ENCODE data around the gene ZNF180. TPM values are rescaled to one million over a fixed set of nuclear protein-coding genes. Genes with fewer than 3 reads are reported as not detected.

The ZNF180 gene
- total RNA-seq, 1 donor from 2014 or later: 5.3 TPM

GRCh38 chr19:44548736-44549135, 48.4 kb upstream of the ZNF180 start:
- FAIRE-seq: peak; percentile 13

GRCh38 chr19:44544031-44544430, 43.7 kb upstream of the ZNF180 start:
- H3K9me3 Mint-ChIP-seq (ENCODE audit: unreplicated experiment): peaks cover 22% of the 10 kb centered on the region
- Histone ChIP-seq H3K9ac (ENCODE audit: low read length) (no peak overlapping the region), H4K20me1 (ENCODE audit: insufficient read depth, low read length) (no peaks in the 10 kb centered on the region), H2AFZ (ENCODE audit: low read depth, low read length) (no peak overlapping the region), H3K4me3 (ENCODE audit: insufficient read depth, low read depth, low read length) (no peak overlapping the region), H3K27me3 (ENCODE audit: insufficient read depth, low read length) (peaks cover 6% of the 10 kb centered on the region), H3K36me3 (ENCODE audit: insufficient read depth, low read length) (no peaks in the 10 kb centered on the region), H3K27ac (ENCODE audit: low read depth, low read length) (no peak overlapping the region), H3K9me3 (ENCODE audit: insufficient read depth, low read depth, low read length) (no peaks in the 10 kb centered on the region), H3K4me2 (ENCODE audit: low read length) (no peak overlapping the region), H3K4me1 (ENCODE audit: insufficient read depth, low read length) (no peaks in the 10 kb centered on the region), H3K79me2 (ENCODE audit: insufficient read depth, low read length) (no peaks in the 10 kb centered on the region)
- H3K4me1 Mint-ChIP-seq (ENCODE audit: low read depth, unreplicated experiment): peaks cover 4% of the 10 kb centered on the region
- FAIRE-seq: no peak
- peaks cover 31% of the 10 kb centered on the region for H3K27me3 Mint-ChIP-seq (ENCODE audit: low read depth, unreplicated experiment)
- DNase-seq (ENCODE audit: low read depth): no peak
- TF ChIP-seq CTCF (IDR thresholded peaks at IDR 0.05; ENCODE audit: insufficient read depth, low read depth, low read length) (no peak), EZH2 (IDR thresholded peaks at IDR 0.05; ENCODE audit: insufficient read depth, low read length) (no peak)
- peaks cover 2% of the 10 kb centered on the region for H3K36me3 Mint-ChIP-seq (ENCODE audit: low read depth, unreplicated experiment)
- H3K27ac Mint-ChIP-seq (ENCODE audit: unreplicated experiment): no peak overlapping the region
- no peak overlapping the region for H3K4me3 Mint-ChIP-seq (ENCODE audit: unreplicated experiment)

More at GRCh38 chr19:44548736-44549135, 48.4 kb upstream of the ZNF180 start:
- H3K27me3 Mint-ChIP-seq (ENCODE audit: low read depth, unreplicated experiment): peaks cover 11% of the 10 kb centered on the region
- Histone ChIP-seq H4K20me1 (ENCODE audit: insufficient read depth, low read length) (no peaks in the 10 kb centered on the region), H3K79me2 (ENCODE audit: insufficient read depth, low read length) (no peaks in the 10 kb centered on the region), H2AFZ (ENCODE audit: low read depth, low read length) (no peak overlapping the region), H3K27ac (ENCODE audit: low read depth, low read length) (peak overlapping the region; percentile 29), H3K4me2 (ENCODE audit: low read length) (peak overlapping the region; percentile 45), H3K9ac (ENCODE audit: low read length) (no peak overlapping the region), H3K36me3 (ENCODE audit: insufficient read depth, low read length) (no peaks in the 10 kb centered on the region), H3K9me3 (ENCODE audit: insufficient read depth, low read depth, low read length) (no peaks in the 10 kb centered on the region), H3K27me3 (ENCODE audit: insufficient read depth, low read length) (peaks cover 2% of the 10 kb centered on the region), H3K4me3 (ENCODE audit: insufficient read depth, low read depth, low read length) (no peak overlapping the region), H3K4me1 (ENCODE audit: insufficient read depth, low read length) (peaks cover 5% of the 10 kb centered on the region)
- no peaks in the 10 kb centered on the region for H3K36me3 Mint-ChIP-seq (ENCODE audit: low read depth, unreplicated experiment)
- peak; percentile 66 for DNase-seq (ENCODE audit: low read depth)
- H3K4me3 Mint-ChIP-seq (ENCODE audit: unreplicated experiment): no peak overlapping the region
- peaks cover 7% of the 10 kb centered on the region for H3K9me3 Mint-ChIP-seq (ENCODE audit: unreplicated experiment)
- TF ChIP-seq EZH2 (IDR thresholded peaks at IDR 0.05; ENCODE audit: insufficient read depth, low read length) (no peak), CTCF (IDR thresholded peaks at IDR 0.05; ENCODE audit: insufficient read depth, low read depth, low read length) (no peak)
- peaks cover 11% of the 10 kb centered on the region for H3K4me1 Mint-ChIP-seq (ENCODE audit: low read depth, unreplicated experiment)
- no peak overlapping the region for H3K27ac Mint-ChIP-seq (ENCODE audit: unreplicated experiment)

GRCh38 chr19:44542671-44543070, 42.3 kb upstream of the ZNF180 start:
- Mint-ChIP-seq H3K36me3 (ENCODE audit: low read depth, unreplicated experiment) (peaks cover 2% of the 10 kb centered on the region), H3K27me3 (ENCODE audit: low read depth, unreplicated experiment) (peaks cover 39% of the 10 kb centered on the region), H3K4me1 (ENCODE audit: low read depth, unreplicated experiment) (no peaks in the 10 kb centered on the region), H3K4me3 (ENCODE audit: unreplicated experiment) (no peak overlapping the region), H3K27ac (ENCODE audit: unreplicated experiment) (no peak overlapping the region), H3K9me3 (ENCODE audit: unreplicated experiment) (peaks cover 22% of the 10 kb centered on the region)
- FAIRE-seq (no peak), DNase-seq (ENCODE audit: low read depth) (no peak)
- Histone ChIP-seq H4K20me1 (ENCODE audit: insufficient read depth, low read length) (no peaks in the 10 kb centered on the region), H3K27ac (ENCODE audit: low read depth, low read length) (no peak overlapping the region), H3K4me1 (ENCODE audit: insufficient read depth, low read length) (no peaks in the 10 kb centered on the region), H2AFZ (ENCODE audit: low read depth, low read length) (no peak overlapping the region), H3K4me3 (ENCODE audit: insufficient read depth, low read depth, low read length) (no peak overlapping the region), H3K4me2 (ENCODE audit: low read length) (no peak overlapping the region), H3K27me3 (ENCODE audit: insufficient read depth, low read length) (peaks cover 6% of the 10 kb centered on the region), H3K36me3 (ENCODE audit: insufficient read depth, low read length) (no peaks in the 10 kb centered on the region), H3K9me3 (ENCODE audit: insufficient read depth, low read depth, low read length) (no peaks in the 10 kb centered on the region), H3K79me2 (ENCODE audit: insufficient read depth, low read length) (no peaks in the 10 kb centered on the region), H3K9ac (ENCODE audit: low read length) (no peak overlapping the region)
- TF ChIP-seq CTCF (IDR thresholded peaks at IDR 0.05; ENCODE audit: insufficient read depth, low read depth, low read length): no peak
- no peak for TF ChIP-seq EZH2 (IDR thresholded peaks at IDR 0.05; ENCODE audit: insufficient read depth, low read length)

Measured in astrocyte (in vitro differentiated cells and primary cell).